ENCODE data around the gene DNTT.

DNA sequence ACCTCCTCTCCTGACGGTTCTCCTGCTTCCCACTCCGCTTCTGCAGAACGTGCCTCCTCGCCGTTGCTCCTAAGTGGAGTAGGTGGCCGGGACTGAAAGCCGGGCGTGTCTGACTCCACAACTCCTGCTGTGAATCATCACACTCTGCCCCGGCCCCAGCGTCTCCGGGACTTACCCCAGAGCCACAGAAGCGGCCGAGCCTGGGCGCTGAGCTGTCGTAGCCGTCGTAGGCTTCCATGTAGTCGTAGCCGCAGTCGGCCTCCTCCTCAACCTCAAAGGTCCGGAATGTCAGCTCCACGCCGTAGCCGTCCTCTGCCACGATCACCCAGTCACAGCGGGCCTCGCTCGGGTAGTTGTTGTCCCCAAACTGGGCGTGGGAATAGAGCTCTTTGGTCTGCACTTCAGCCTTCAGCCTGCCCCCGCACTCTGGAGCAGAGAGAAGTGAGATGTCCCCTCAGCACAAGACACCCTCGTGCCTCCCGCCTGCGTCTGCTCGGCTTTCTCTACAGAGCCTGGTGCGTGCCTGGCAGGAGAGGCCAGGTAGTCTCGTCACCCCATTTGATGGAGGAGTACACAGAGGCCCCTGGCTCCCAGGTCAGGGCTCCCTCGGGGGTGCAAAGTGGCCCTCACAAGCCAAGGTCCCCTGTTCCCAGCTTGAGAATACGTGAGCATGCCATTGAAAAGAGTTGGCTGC lies 65.8 kb downstream of the DNTT start:
- TF ChIP-seq, protein P1, sequence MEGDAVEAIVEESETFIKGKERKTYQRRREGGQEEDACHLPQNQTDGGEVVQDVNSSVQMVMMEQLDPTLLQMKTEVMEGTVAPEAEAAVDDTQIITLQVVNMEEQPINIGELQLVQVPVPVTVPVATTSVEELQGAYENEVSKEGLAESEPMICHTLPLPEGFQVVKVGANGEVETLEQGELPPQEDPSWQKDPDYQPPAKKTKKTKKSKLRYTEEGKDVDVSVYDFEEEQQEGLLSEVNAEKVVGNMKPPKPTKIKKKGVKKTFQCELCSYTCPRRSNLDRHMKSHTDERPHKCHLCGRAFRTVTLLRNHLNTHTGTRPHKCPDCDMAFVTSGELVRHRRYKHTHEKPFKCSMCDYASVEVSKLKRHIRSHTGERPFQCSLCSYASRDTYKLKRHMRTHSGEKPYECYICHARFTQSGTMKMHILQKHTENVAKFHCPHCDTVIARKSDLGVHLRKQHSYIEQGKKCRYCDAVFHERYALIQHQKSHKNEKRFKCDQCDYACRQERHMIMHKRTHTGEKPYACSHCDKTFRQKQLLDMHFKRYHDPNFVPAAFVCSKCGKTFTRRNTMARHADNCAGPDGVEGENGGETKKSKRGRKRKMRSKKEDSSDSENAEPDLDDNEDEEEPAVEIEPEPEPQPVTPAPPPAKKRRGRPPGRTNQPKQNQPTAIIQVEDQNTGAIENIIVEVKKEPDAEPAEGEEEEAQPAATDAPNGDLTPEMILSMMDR (IDR thresholded peaks at IDR 0.05 in 4 of 5, conservative IDR thresholded peaks at IDR 0.05 in 1 of 5): no peak
- TF ChIP-seq POLR2A (IDR thresholded peaks at IDR 0.05): no peak
